OCI-LY1 (cell line): ENCODE measurements around the gene BIN1.

Experiments used
- H2AFZ ChIP-seq: fragments of 200-600 bp; sonication (generic), shearing (Covaris generic); 2 replicates; pipeline ENCODE4 v1.6.0; 2014; ENCODE audit warnings: antibody characterized with exemption, mild to moderate bottlenecking, low read length
- H3F3A ChIP-seq: fragments of 200-600 bp; sonication (generic), shearing (Covaris generic); 2 replicates; pipeline ENCODE4 v1.6.0; 2014; ENCODE audit warnings: mild to moderate bottlenecking, antibody characterized with exemption, low read length, moderate library complexity; ENCODE audit not compliant: insufficient read depth
- H3K27ac ChIP-seq: fragments of 200-600 bp; sonication (generic); 2 replicates; pipeline ENCODE4 v1.5.1; 2014; ENCODE audit warnings: low read length, mixed run types, mild to moderate bottlenecking, low read depth; ENCODE audit not compliant: poor library complexity, severe bottlenecking
- H3K27me3 ChIP-seq: fragments of 200-600 bp; sonication (generic); 2 replicates; pipeline ENCODE4 v1.6.0; 2014; ENCODE audit warnings: antibody characterized with exemption, mild to moderate bottlenecking, low read length, moderate library complexity; ENCODE audit not compliant: insufficient read depth
- H3K36me3 ChIP-seq: fragments of 200-600 bp; sonication (generic); 2 replicates; pipeline ENCODE4 v1.6.1; 2014; ENCODE audit warnings: mild to moderate bottlenecking, antibody characterized with exemption, low read length, moderate library complexity, mixed read lengths; ENCODE audit not compliant: insufficient read depth
- H3K4me1 ChIP-seq: fragments of 200-600 bp; sonication (generic); 2 replicates; pipeline ENCODE4 v1.5.1; 2014; ENCODE audit warnings: mild to moderate bottlenecking, low read length, moderate library complexity; ENCODE audit not compliant: insufficient read depth, severe bottlenecking
- H3K4me2 ChIP-seq: fragments of 200-600 bp; sonication (generic), shearing (Covaris generic); 2 replicates; pipeline ENCODE4 v1.6.1; 2014; ENCODE audit warnings: low read length
- H3K4me3 ChIP-seq: fragments of 200-600 bp; sonication (generic); 2 replicates; pipeline ENCODE4 v1.5.1; 2014; ENCODE audit warnings: low read length, low read depth, mild to moderate bottlenecking, mixed read lengths; ENCODE audit not compliant: poor library complexity, severe bottlenecking
- H3K79me2 ChIP-seq: fragments of 200-600 bp; shearing (Covaris generic); 2 replicates; pipeline ENCODE4 v1.6.1; 2016; ENCODE audit warnings: mixed run types, low read length, mixed read lengths; ENCODE audit not compliant: insufficient read depth
- H3K9ac ChIP-seq: fragments of 200-600 bp; sonication (generic), shearing (Covaris generic); 2 replicates; pipeline ENCODE4 v1.6.1; 2014; ENCODE audit warnings: mild to moderate bottlenecking, low read length, mixed read lengths
- H3K9me2 ChIP-seq: fragments of 200-600 bp; sonication (generic), shearing (Covaris generic); 2 replicates; pipeline ENCODE4 v1.6.1; 2014; ENCODE audit warnings: low read depth, mild to moderate bottlenecking, low read length, mixed read lengths
- H3K9me3 ChIP-seq: fragments of 200-600 bp; shearing (Covaris generic); 2 replicates; pipeline ENCODE4 v1.6.1; 2014; ENCODE audit warnings: low read length, mixed read lengths
- H4K20me1 ChIP-seq: fragments of 200-600 bp; sonication (generic), shearing (Covaris generic); 2 replicates; pipeline ENCODE4 v1.6.0; 2016; ENCODE audit warnings: mild to moderate bottlenecking, low read length; ENCODE audit not compliant: insufficient read depth
- EZH2 ChIP-seq: fragments of 200-600 bp; sonication (generic), shearing (Covaris generic); IDR thresholded peaks from 2 replicates; pipeline ENCODE4 v1.8.0; 2017; ENCODE audit warnings: borderline replicate concordance, mixed run types, mild to moderate bottlenecking, antibody characterized with exemption, low read length, moderate library complexity, mixed read lengths
- TF ChIP-seq, protein P1 (sequence below): fragments of 200-600 bp; sonication (generic), shearing (Covaris generic); IDR thresholded peaks from 2 replicates; pipeline ENCODE4 v1.5.1; 2017; ENCODE audit warnings: mild to moderate bottlenecking, antibody characterized with exemption, low read length, moderate library complexity, mixed read lengths

BIN1 gene

DNA sequence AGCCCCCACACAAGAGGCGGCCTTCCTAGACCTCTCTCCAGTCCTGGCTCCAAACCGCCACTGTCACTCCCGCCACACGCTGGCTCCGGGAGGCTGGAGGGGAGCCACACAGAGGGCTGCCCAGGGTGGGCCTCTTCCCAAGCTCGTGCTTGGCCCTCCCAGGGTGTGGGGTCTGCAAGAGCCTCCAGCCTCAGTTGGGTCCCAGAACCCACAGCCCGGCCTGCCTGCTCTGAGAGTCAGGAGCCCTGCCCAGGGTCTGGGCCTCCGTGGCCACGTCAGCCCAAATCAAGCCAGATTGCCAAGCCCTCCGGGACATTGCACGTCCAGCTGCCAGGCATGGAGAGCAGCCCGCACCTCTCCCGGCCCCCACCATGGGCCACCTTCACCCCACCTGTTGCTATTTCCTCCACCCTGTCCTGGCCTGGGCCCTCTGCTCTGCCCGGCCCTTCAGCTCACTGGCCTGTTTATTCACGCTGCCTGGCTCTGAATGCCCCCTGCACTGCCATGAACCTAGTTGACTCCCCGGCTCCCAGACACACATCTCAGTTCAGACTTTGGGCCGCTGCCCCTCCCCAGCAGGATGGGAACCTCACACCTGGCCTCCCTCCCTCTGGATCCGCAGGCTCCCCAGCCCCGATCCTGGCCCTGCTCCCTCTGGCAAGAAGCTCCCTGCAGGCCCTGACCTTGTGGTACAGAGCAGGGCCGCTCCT is 61.0 kb downstream of the BIN1 start:
- H2AFZ ChIP-seq = no peak overlapping the region
- no peak overlapping the region for H3K4me3 ChIP-seq
- H3F3A ChIP-seq = no peaks in the 10 kb centered on the region
- no peak overlapping the region for H3K27ac ChIP-seq
- no peak overlapping the region for H3K9ac ChIP-seq
- TF ChIP-seq EZH2 = no peak
- TF ChIP-seq, protein P1, sequence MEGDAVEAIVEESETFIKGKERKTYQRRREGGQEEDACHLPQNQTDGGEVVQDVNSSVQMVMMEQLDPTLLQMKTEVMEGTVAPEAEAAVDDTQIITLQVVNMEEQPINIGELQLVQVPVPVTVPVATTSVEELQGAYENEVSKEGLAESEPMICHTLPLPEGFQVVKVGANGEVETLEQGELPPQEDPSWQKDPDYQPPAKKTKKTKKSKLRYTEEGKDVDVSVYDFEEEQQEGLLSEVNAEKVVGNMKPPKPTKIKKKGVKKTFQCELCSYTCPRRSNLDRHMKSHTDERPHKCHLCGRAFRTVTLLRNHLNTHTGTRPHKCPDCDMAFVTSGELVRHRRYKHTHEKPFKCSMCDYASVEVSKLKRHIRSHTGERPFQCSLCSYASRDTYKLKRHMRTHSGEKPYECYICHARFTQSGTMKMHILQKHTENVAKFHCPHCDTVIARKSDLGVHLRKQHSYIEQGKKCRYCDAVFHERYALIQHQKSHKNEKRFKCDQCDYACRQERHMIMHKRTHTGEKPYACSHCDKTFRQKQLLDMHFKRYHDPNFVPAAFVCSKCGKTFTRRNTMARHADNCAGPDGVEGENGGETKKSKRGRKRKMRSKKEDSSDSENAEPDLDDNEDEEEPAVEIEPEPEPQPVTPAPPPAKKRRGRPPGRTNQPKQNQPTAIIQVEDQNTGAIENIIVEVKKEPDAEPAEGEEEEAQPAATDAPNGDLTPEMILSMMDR = no peak
- no peaks in the 10 kb centered on the region for H4K20me1 ChIP-seq
- no peaks in the 10 kb centered on the region for H3K9me2 ChIP-seq
- no peaks in the 10 kb centered on the region for H3K27me3 ChIP-seq
- H3K79me2 ChIP-seq = no peaks in the 10 kb centered on the region
- H3K36me3 ChIP-seq = no peaks in the 10 kb centered on the region
- no peaks in the 10 kb centered on the region for H3K4me1 ChIP-seq
- H3K9me3 ChIP-seq = no peaks in the 10 kb centered on the region
- H3K4me2 ChIP-seq = no peak overlapping the region

DNA sequence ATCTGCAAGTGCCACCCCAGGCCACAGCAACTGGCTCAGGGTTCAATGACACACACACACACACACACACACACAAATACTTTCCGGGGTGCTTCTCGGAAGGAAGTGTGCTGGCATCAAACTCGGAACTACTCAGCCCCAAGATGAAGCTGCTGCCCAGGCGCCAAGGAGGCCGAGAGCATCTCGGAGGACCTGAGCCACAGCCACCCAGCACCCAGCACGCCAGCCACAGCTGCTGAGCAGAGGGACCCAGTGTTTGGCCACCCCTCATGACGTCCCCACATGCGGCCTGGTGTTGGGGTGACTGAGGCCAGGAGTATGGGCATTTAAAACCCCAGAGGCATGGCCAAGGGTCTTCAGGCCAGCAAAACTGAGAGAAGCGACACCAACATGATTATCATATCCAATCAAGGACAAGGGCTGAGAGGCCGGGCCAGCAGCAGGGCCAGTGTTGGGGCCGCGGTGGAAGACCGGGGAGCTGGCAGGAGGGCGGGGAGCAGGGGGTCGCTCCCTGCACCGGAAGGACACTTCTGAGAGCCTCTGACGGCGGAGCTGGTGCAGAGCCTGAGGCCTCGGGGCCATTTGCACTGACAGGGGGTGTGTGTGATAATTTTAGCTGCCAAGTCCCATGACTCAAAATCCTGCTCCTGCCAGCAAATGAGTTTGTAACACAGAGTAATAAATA is 61.8 kb downstream of the BIN1 start:
- Histone ChIP-seq H3K9me2 (no peaks in the 10 kb centered on the region), H3K27me3 (no peaks in the 10 kb centered on the region), H3K4me2 (no peak overlapping the region), H3K4me3 (no peak overlapping the region), H3K79me2 (no peaks in the 10 kb centered on the region), H3K9me3 (no peaks in the 10 kb centered on the region), H3K27ac (no peak overlapping the region), H3K36me3 (no peaks in the 10 kb centered on the region), H3K9ac (no peak overlapping the region), H3K4me1 (no peaks in the 10 kb centered on the region), H4K20me1 (no peaks in the 10 kb centered on the region), H2AFZ (no peak overlapping the region), H3F3A (no peaks in the 10 kb centered on the region)
- no peak for TF ChIP-seq EZH2
- TF ChIP-seq, protein P1 = no peak

DNA sequence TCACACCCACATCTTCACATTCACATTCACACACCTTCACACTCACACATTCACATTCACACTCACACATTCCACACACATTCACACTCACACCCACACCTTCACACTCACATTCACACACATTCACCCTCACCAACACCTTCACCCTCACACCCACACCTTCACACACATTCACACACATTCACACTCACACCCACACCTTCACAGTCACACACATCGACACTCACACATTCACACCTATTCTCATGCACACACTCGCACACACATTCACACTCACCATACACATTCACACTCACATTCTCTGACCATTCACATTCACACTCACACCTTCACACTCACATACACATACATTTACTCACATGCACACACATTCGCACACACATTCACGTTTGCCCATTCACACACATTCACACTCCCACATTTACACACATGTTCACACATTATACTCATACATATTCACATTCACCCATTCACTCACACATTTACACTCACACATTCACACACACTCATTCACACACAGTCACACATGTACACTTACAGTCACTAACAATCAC is 62.7 kb downstream of the BIN1 start:
- Histone ChIP-seq H3K4me2 (no peak overlapping the region), H3K27me3 (no peaks in the 10 kb centered on the region), H3K4me1 (no peaks in the 10 kb centered on the region), H3K9me3 (no peaks in the 10 kb centered on the region), H3K4me3 (no peak overlapping the region), H3K79me2 (no peaks in the 10 kb centered on the region), H3F3A (no peaks in the 10 kb centered on the region), H3K9me2 (no peaks in the 10 kb centered on the region), H2AFZ (no peak overlapping the region), H3K27ac (no peak overlapping the region), H3K9ac (no peak overlapping the region), H3K36me3 (no peaks in the 10 kb centered on the region), H4K20me1 (no peaks in the 10 kb centered on the region)
- TF ChIP-seq, protein P1 = no peak
- no peak for TF ChIP-seq EZH2
